ENCODE results near the gene VPS4B. TPM values are rescaled to one million over a fixed set of nuclear protein-coding genes. Genes with fewer than 3 reads are reported as not detected.
A peak's percentile ranks its signal among the peaks of the same experiment; 100 is the strongest.

VPS4B gene
- total RNA-seq, 1 donor = 47.4 TPM

DNA sequence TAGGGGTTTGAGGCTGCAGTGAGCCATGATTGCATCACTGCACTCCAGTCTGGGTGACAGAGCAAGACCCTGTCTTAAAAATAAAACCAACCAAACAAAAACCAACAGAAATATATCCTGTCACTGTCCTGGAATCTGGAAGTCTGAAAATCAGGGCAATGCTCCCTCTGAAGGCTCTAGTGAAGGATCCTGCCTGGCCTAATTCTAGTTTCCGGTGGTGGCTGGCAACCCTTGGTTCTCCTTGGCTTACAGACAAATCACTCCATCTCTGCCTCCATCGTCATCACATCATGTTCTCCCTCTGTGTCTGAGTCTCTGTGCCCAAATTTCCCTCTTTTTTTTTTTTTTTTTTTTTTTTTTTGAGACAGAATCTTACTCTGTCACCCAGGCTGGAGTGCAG, 15.9 kb upstream of the VPS4B start:
- no peaks in the 10 kb centered on the region for H4K20me1 ChIP-seq (ENCODE audit: insufficient read depth, low read length)
- H3K27ac ChIP-seq (ENCODE audit: low read depth, low read length) = no peak overlapping the region
- peak overlapping the region; percentile 26 for H2AFZ ChIP-seq (ENCODE audit: low read length)
- H3K36me3 ChIP-seq (ENCODE audit: insufficient read depth, low read length) = no peaks in the 10 kb centered on the region
- DNase-seq (ENCODE audit: insufficient read length, low spot score, missing footprints) = no peak
- no peak overlapping the region for H3K4me2 ChIP-seq (ENCODE audit: insufficient read depth, low read length)
- H3K4me1 ChIP-seq (ENCODE audit: insufficient read depth, low read length) = peaks cover 4% of the 10 kb centered on the region
- TF ChIP-seq, protein P1, sequence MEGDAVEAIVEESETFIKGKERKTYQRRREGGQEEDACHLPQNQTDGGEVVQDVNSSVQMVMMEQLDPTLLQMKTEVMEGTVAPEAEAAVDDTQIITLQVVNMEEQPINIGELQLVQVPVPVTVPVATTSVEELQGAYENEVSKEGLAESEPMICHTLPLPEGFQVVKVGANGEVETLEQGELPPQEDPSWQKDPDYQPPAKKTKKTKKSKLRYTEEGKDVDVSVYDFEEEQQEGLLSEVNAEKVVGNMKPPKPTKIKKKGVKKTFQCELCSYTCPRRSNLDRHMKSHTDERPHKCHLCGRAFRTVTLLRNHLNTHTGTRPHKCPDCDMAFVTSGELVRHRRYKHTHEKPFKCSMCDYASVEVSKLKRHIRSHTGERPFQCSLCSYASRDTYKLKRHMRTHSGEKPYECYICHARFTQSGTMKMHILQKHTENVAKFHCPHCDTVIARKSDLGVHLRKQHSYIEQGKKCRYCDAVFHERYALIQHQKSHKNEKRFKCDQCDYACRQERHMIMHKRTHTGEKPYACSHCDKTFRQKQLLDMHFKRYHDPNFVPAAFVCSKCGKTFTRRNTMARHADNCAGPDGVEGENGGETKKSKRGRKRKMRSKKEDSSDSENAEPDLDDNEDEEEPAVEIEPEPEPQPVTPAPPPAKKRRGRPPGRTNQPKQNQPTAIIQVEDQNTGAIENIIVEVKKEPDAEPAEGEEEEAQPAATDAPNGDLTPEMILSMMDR (IDR thresholded peaks at IDR 0.05; ENCODE audit: extremely low read depth, low read depth, low read length) = no peak
- no peaks in the 10 kb centered on the region for H3K9me3 ChIP-seq (ENCODE audit: low read depth, low read length)
- no peaks in the 10 kb centered on the region for H3K79me2 ChIP-seq (ENCODE audit: insufficient read depth, low read length)
- H3K27me3 ChIP-seq (ENCODE audit: insufficient read depth, low read length) = no peaks in the 10 kb centered on the region
- H3K4me3 ChIP-seq (ENCODE audit: insufficient read depth, low read length) = no peak overlapping the region

DNA sequence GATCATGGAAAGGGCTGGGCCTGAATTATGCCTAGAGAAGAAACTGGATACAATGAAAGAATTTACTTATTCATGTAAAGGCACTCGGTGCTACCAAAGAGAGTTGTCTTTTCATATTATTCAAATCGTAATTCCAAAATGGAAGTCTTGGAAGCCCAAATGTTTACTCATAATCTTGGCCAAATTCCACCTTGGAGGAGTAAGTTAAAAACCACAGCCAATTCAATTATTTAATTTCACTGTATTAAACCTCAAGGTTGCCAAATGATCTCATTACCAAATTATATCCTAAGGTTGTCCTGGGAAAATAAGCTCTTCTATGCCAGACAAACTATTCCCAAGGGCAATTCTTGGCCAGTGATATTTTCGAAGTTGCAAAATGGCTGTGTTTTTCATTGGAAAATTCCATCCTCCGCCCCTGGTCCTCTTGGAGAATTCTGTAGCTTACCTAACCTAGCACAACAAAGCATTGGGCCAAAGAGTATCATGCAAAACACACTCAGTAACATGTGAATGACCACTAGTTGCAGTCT, 11.1 kb upstream of the VPS4B start:
- peaks cover 4% of the 10 kb centered on the region for H3K4me1 ChIP-seq (ENCODE audit: insufficient read depth, low read length)
- peaks cover 6% of the 10 kb centered on the region for H3K27me3 ChIP-seq (ENCODE audit: insufficient read depth, low read length)
- DNase-seq (ENCODE audit: insufficient read length, low spot score, missing footprints) = no peak
- no peaks in the 10 kb centered on the region for H3K9me3 ChIP-seq (ENCODE audit: low read depth, low read length)
- TF ChIP-seq, protein P1 (IDR thresholded peaks at IDR 0.05; ENCODE audit: extremely low read depth, low read depth, low read length) = no peak
- no peaks in the 10 kb centered on the region for H3K79me2 ChIP-seq (ENCODE audit: insufficient read depth, low read length)
- no peak overlapping the region for H3K27ac ChIP-seq (ENCODE audit: low read depth, low read length)
- H3K4me3 ChIP-seq (ENCODE audit: insufficient read depth, low read length) = no peak overlapping the region
- H2AFZ ChIP-seq (ENCODE audit: low read length) = peak overlapping the region; percentile 43
- H3K4me2 ChIP-seq (ENCODE audit: insufficient read depth, low read length) = no peak overlapping the region
- no peaks in the 10 kb centered on the region for H4K20me1 ChIP-seq (ENCODE audit: insufficient read depth, low read length)
- no peaks in the 10 kb centered on the region for H3K36me3 ChIP-seq (ENCODE audit: insufficient read depth, low read length)

DNA sequence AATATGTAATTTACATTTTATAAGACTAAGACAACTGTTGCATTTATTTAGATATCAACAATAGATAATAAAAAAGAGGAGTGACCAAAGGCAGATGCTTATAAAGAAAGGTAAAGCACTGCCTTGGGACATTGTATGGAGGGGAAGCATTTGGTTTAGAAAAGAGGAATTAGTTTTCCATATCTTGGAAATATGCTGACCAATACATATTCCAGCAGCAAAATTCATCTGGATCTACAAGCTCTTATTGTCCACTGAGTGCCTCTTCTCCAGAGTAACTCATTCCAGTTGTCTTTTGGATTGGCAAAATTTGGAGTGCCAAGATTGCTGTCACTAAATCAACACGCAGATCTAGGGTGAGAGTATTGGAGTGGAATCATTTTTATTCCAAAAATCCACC, 8.9 kb upstream of the VPS4B start:
- H3K27ac ChIP-seq (ENCODE audit: low read depth, low read length) = no peak overlapping the region
- H3K27me3 ChIP-seq (ENCODE audit: insufficient read depth, low read length) = peaks cover 6% of the 10 kb centered on the region
- DNase-seq (ENCODE audit: insufficient read length, low spot score, missing footprints) = no peak
- no peaks in the 10 kb centered on the region for H4K20me1 ChIP-seq (ENCODE audit: insufficient read depth, low read length)
- H3K4me2 ChIP-seq (ENCODE audit: insufficient read depth, low read length) = no peak overlapping the region
- no peaks in the 10 kb centered on the region for H3K9me3 ChIP-seq (ENCODE audit: low read depth, low read length)
- no peak overlapping the region for H3K4me3 ChIP-seq (ENCODE audit: insufficient read depth, low read length)
- no peak overlapping the region for H2AFZ ChIP-seq (ENCODE audit: low read length)
- TF ChIP-seq, protein P1 (IDR thresholded peaks at IDR 0.05; ENCODE audit: extremely low read depth, low read depth, low read length) = no peak
- H3K4me1 ChIP-seq (ENCODE audit: insufficient read depth, low read length) = peaks cover 4% of the 10 kb centered on the region
- no peaks in the 10 kb centered on the region for H3K36me3 ChIP-seq (ENCODE audit: insufficient read depth, low read length)
- no peaks in the 10 kb centered on the region for H3K79me2 ChIP-seq (ENCODE audit: insufficient read depth, low read length)

DNA sequence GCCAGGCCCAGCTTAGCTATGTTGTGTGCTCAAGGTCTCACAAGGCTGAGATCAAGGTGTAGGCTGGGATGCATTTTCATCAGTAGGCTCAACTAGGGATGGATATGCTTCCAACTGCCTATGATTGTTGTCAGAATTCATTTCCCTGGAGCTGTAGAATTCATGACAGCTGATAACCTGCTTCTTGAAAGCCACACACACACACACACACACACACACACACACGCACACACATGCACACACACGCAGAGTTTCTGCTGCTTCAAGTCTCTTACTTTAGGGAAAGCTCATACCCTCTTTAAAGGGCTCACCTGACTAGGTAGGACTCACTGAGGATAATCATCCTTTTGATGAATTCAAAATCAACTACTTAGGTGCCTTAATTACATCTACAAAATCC, 8.2 kb upstream of the VPS4B start:
- Histone ChIP-seq H3K4me3 (ENCODE audit: insufficient read depth, low read length) (no peak overlapping the region), H3K36me3 (ENCODE audit: insufficient read depth, low read length) (no peaks in the 10 kb centered on the region), H3K27me3 (ENCODE audit: insufficient read depth, low read length) (peaks cover 6% of the 10 kb centered on the region), H3K79me2 (ENCODE audit: insufficient read depth, low read length) (no peaks in the 10 kb centered on the region), H3K9me3 (ENCODE audit: low read depth, low read length) (no peaks in the 10 kb centered on the region), H4K20me1 (ENCODE audit: insufficient read depth, low read length) (no peaks in the 10 kb centered on the region), H2AFZ (ENCODE audit: low read length) (no peak overlapping the region), H3K27ac (ENCODE audit: low read depth, low read length) (no peak overlapping the region), H3K4me1 (ENCODE audit: insufficient read depth, low read length) (peaks cover 4% of the 10 kb centered on the region), H3K4me2 (ENCODE audit: insufficient read depth, low read length) (no peak overlapping the region)
- DNase-seq (ENCODE audit: insufficient read length, low spot score, missing footprints) = no peak
- TF ChIP-seq, protein P1 (IDR thresholded peaks at IDR 0.05; ENCODE audit: extremely low read depth, low read depth, low read length) = no peak

Measured in osteoblast (primary cell).